Activated T-cell treated with anti-CD3 and anti-CD28 coated beads, Interleukin-2, amount 50 U/mL, for 24 hours (primary cell): ENCODE measurements around the gene RAB5IF.

Source experiments
- DNase-seq: peaks from one replicate; pipeline ENCODE4 v3.0.0-alpha.2; 2020
- H3K27ac Mint-ChIP-seq: 2 replicates; pipeline ENCODE4 v1.8.0; 2020; ENCODE audit warnings: mild to moderate bottlenecking, mixed read lengths
- H3K27me3 Mint-ChIP-seq: 2 replicates; pipeline ENCODE4 v1.8.0; 2020; ENCODE audit warnings: mixed read lengths
- H3K36me3 Mint-ChIP-seq: 2 replicates; pipeline ENCODE4 v1.8.0; 2020; ENCODE audit warnings: low read depth, mixed read lengths
- H3K4me1 Mint-ChIP-seq: 2 replicates; pipeline ENCODE4 v1.8.0; 2020; ENCODE audit warnings: low read depth, mixed read lengths
- H3K4me3 Mint-ChIP-seq: 2 replicates; pipeline ENCODE4 v1.8.0; 2020; ENCODE audit warnings: mild to moderate bottlenecking, moderate library complexity, mixed read lengths
- H3K9me3 Mint-ChIP-seq: 2 replicates; pipeline ENCODE4 v1.8.0; 2020; ENCODE audit warnings: mixed read lengths

The RAB5IF gene

GRCh38 chr20:36654506-36654905 lies 48.9 kb downstream of the RAB5IF start:
- Mint-ChIP-seq H3K4me1 (peaks cover 18% of the 10 kb centered on the region), H3K36me3 (peaks cover 44% of the 10 kb centered on the region), H3K27ac (no peak overlapping the region), H3K27me3 (no peaks in the 10 kb centered on the region), H3K9me3 (no peaks in the 10 kb centered on the region), H3K4me3 (no peak overlapping the region)
- DNase-seq = no peak

DNA sequence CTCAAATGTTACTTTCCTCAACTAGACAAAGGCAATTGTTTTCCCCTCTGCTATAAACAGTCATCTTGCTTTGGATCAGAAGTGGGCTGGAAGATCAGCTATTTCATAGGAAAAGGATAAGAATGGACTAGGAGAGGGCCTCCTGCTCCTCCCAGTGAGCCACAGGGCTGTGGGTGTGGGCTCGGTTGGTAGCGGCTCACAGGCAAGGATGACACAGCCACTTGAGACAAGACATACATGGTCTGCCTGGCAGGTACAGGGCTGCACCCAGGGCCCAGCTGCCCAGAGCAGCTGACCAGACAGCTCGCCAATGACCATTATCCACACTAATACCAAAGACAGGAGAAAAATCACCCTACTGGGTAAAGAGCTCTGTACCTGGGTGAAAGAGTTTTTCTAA lies 49.4 kb downstream of the RAB5IF start:
- no peak for DNase-seq
- H3K36me3 Mint-ChIP-seq = peaks cover 45% of the 10 kb centered on the region
- H3K27ac Mint-ChIP-seq = no peak overlapping the region
- no peaks in the 10 kb centered on the region for H3K27me3 Mint-ChIP-seq
- peaks cover 18% of the 10 kb centered on the region for H3K4me1 Mint-ChIP-seq
- no peak overlapping the region for H3K4me3 Mint-ChIP-seq
- H3K9me3 Mint-ChIP-seq = no peaks in the 10 kb centered on the region

DNA sequence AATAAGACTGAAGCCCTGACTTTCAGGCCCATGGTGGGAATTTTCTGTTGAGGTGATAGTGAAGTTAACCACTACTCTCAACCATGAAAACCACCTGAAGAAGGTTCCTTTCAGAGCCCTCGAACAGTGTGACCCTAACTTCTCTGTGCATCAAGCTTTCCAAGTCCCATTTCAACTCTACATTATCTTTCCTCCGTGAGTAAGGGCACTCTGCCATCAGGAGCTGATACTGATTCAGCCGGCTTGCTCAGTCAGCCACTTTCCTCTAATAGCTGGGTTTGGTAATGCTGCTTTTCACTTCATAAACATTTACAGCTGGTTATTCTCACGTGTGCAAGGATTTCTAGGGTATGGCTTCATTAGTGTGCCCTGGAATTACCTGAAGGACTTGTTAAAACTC lies 51.2 kb downstream of the RAB5IF start:
- DNase-seq = no peak
- Mint-ChIP-seq H3K27ac (no peak overlapping the region), H3K4me1 (peaks cover 18% of the 10 kb centered on the region), H3K4me3 (no peak overlapping the region), H3K27me3 (no peaks in the 10 kb centered on the region), H3K36me3 (peaks cover 42% of the 10 kb centered on the region), H3K9me3 (no peaks in the 10 kb centered on the region)

- Mint-ChIP-seq H3K9me3 (no peaks in the 10 kb centered on the region), H3K27me3 (no peaks in the 10 kb centered on the region), H3K4me1 (peaks cover 18% of the 10 kb centered on the region), H3K27ac (peak overlapping the region; percentile 45), H3K36me3 (peaks cover 31% of the 10 kb centered on the region), H3K4me3 (peak overlapping the region; percentile 23)
- no peak for DNase-seq
Measured at GRCh38 chr20:36658300-36658699, 52.7 kb downstream of the RAB5IF start.
